Gastroesophageal sphincter (tissue), 3 donors: ENCODE measurements around the gene MS4A18.

Experiments used
- POLR2A ChIP-seq, 2 donors: fragments of 450-650 bp; IDR thresholded peaks; one replicate each; pipeline ENCODE4 v1.6.1; 2017; ENCODE audit warnings: antibody characterized with exemption in 2 of 2, mild to moderate bottlenecking in 2 of 2, moderate library complexity in 1 of 2
- POLR2AphosphoS5 ChIP-seq: sonication (generic); formaldehyde crosslinking; IDR thresholded peaks from one replicate; pipeline ENCODE4 v1.6.1; 2017; ENCODE audit warnings: antibody characterized with exemption
- TF ChIP-seq, protein P1 (sequence below), 4 experiments: fragments of 200-600 bp in 2 of 4; fragments of 450-650 bp in 2 of 4; sonication (generic) in 1 of 4; IDR thresholded peaks; one replicate each; pipeline ENCODE4 v1.5.1; 2017 to 2019; ENCODE audit warnings: antibody characterized with exemption in 4 of 4, mild to moderate bottlenecking in 2 of 4, moderate library complexity in 2 of 4

DNA sequence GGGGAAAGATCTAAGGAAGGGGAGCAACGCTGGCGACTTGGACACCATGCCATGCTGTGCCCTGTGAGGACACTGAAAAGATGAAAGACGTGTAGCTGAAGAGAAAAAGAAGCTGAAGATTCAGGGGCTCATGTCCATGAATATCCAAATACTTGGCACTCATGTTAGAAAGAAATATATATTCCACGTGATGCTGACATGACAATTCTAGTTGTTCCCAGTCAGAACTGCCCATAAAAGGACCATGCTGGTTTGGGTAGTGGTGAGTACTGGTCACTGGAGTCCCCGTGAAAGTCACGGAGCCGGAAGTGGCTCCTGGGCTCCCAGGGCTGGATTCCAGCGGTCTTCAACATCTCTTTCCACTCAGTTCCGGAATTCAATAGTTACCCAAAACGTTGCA lies 42.0 kb downstream of the MS4A18 start:
- no peak for TF ChIP-seq POLR2AphosphoS5
- TF ChIP-seq POLR2A (IDR thresholded peaks at IDR 0.05) = no peak
- TF ChIP-seq, protein P1, sequence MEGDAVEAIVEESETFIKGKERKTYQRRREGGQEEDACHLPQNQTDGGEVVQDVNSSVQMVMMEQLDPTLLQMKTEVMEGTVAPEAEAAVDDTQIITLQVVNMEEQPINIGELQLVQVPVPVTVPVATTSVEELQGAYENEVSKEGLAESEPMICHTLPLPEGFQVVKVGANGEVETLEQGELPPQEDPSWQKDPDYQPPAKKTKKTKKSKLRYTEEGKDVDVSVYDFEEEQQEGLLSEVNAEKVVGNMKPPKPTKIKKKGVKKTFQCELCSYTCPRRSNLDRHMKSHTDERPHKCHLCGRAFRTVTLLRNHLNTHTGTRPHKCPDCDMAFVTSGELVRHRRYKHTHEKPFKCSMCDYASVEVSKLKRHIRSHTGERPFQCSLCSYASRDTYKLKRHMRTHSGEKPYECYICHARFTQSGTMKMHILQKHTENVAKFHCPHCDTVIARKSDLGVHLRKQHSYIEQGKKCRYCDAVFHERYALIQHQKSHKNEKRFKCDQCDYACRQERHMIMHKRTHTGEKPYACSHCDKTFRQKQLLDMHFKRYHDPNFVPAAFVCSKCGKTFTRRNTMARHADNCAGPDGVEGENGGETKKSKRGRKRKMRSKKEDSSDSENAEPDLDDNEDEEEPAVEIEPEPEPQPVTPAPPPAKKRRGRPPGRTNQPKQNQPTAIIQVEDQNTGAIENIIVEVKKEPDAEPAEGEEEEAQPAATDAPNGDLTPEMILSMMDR (IDR thresholded peaks at IDR 0.05) = no peak
